HCT116 (cell line): ENCODE data around the gene LCN15.
A peak's percentile ranks its signal among the peaks of the same experiment; 100 is the strongest.

Experiments used
- CBX3 ChIP-seq: IDR thresholded peaks from 2 replicates; pipeline ENCODE4 v1.6.1; 2012; ENCODE audit warnings: low read depth
- CEBPB ChIP-seq: IDR thresholded peaks from 2 replicates; pipeline ENCODE4 v1.6.1; 2012; ENCODE audit warnings: low read depth
- CTCF ChIP-seq, 3 experiments: fragments of 200-600 bp in 1 of 3; sonication (generic) in 1 of 3; IDR thresholded peaks in 2 of 3; conservative IDR thresholded peaks in 1 of 3; 2 replicates each; pipeline ENCODE4 v1.5.1; 2012 to 2017; ENCODE audit warnings: low read depth in 2 of 3, low read length in 2 of 3, antibody characterized with exemption in 1 of 3, borderline replicate concordance in 1 of 3, control low read depth in 1 of 3, mild to moderate bottlenecking in 1 of 3, mixed read lengths in 1 of 3, mixed run types in 1 of 3, moderate library complexity in 1 of 3; ENCODE audit not compliant: insufficient read depth in 1 of 3
- EGR1 ChIP-seq: IDR thresholded peaks from 2 replicates; pipeline ENCODE4 v1.6.1; 2012; ENCODE audit warnings: low read depth
- EZH2phosphoT487 ChIP-seq: fragments of 200-600 bp; IDR thresholded peaks from 2 replicates; pipeline ENCODE4 v1.6.1; 2018; ENCODE audit warnings: antibody characterized with exemption, borderline replicate concordance
- POLR2A ChIP-seq: IDR thresholded peaks from 2 replicates; pipeline ENCODE4 v1.7.0; 2011; ENCODE audit warnings: borderline replicate concordance; ENCODE audit not compliant: insufficient read depth, insufficient read length; ENCODE audit errors: extremely low read depth
- POLR2AphosphoS5 ChIP-seq: IDR thresholded peaks from 2 replicates; pipeline ENCODE4 v1.6.1; 2011; ENCODE audit warnings: mild to moderate bottlenecking, low read depth, low read length, moderate library complexity
- RAD21 ChIP-seq: IDR thresholded peaks from 2 replicates; pipeline ENCODE4 v1.6.1; 2012; ENCODE audit warnings: low read depth, mild to moderate bottlenecking
- ZBTB33 ChIP-seq: IDR thresholded peaks from 2 replicates; pipeline ENCODE4 v1.6.1; 2011; ENCODE audit warnings: mild to moderate bottlenecking, low read length, moderate library complexity; ENCODE audit not compliant: insufficient replicate concordance; ENCODE audit errors: extremely low read depth

DNA sequence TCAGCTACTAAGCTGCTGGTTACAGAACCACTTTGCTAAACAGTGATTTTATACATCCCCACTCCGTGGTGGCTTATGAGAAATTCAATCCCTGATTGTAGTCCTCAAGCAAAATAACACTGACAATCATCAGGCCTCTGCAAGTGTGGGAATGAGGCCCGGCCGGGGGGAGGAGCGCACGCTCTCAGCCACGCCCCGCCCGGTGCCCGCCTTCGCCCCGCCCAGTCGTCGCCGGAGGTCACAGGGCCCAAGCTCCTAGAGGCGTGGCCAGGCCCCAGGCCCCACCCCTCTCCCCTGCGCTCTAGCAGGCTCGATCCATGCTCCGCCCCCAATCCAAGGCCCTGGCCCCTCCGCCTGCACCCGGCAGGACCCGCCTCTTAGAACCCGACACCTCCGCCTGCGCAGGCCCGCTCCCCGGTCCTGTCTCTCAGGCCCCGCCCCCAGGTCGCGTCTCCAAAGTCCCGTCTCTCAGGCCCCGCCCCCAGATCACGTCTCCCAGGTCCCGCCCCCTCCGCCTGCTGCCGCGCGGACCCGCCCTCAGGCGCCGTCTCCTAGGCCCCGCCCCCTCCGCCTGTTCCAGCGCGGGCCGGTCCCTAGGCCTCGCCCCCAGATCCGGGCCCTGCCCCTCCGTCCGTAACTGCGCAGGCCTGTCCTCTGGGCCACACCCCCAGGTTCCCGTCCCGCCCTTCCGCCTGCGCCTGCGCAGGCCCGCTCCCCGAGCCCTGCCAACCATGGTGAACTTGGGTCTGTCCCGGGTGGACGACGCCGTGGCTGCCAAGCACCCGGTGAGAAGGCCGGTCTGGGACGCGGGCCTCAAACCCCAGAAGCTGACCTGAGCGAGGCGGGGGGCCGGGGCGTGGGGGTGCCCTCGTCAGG is 26.6 kb upstream of the LCN15 start, which contains the start of gene TMEM141:
- TF ChIP-seq EGR1 (no peak), CTCF (IDR thresholded peaks at IDR 0.05 in 2 of 3, conservative IDR thresholded peaks at IDR 0.05 in 1 of 3; ENCODE audit: borderline replicate concordance in 1 of 3, insufficient read depth in 1 of 3, low read depth in 2 of 3, low read length in 2 of 3) (no peak), RAD21 (no peak), POLR2AphosphoS5 (peak; percentile 88), POLR2A (peak; percentile 46), CBX3 (no peak), EZH2phosphoT487 (no peak), CEBPB (no peak), ZBTB33 (no peak)
